HCT116 (cell line): Measurements from ENCODE around the gene PSKH1.

Experiments
- ATF3 ChIP-seq: IDR thresholded peaks from 2 replicates; pipeline ENCODE4 v1.6.1; 2012
- CTCF ChIP-seq, 3 experiments: fragments of 200-600 bp in 1 of 3; sonication (generic) in 1 of 3; IDR thresholded peaks in 2 of 3; conservative IDR thresholded peaks in 1 of 3; 2 replicates each; pipeline ENCODE4 v1.5.1; 2012 to 2017; ENCODE audit warnings: low read depth in 2 of 3, low read length in 2 of 3, antibody characterized with exemption in 1 of 3, borderline replicate concordance in 1 of 3, control low read depth in 1 of 3, mild to moderate bottlenecking in 1 of 3, mixed read lengths in 1 of 3, mixed run types in 1 of 3, moderate library complexity in 1 of 3; ENCODE audit not compliant: insufficient read depth in 1 of 3
- MAX ChIP-seq: IDR thresholded peaks from 2 replicates; pipeline ENCODE4 v1.6.1; 2012
- RAD21 ChIP-seq: IDR thresholded peaks from 2 replicates; pipeline ENCODE4 v1.6.1; 2012; ENCODE audit warnings: low read depth, mild to moderate bottlenecking
- REST ChIP-seq: IDR thresholded peaks from 2 replicates; pipeline ENCODE4 v1.6.1; 2012; ENCODE audit warnings: low read depth
- SP1 ChIP-seq: IDR thresholded peaks from 2 replicates; pipeline ENCODE4 v1.6.1; 2012; ENCODE audit warnings: low read depth
- YY1 ChIP-seq: IDR thresholded peaks from 2 replicates; pipeline ENCODE4 v1.6.1; 2011; ENCODE audit warnings: low read length, low read depth, moderate library complexity, mild to moderate bottlenecking; ENCODE audit not compliant: insufficient replicate concordance; ENCODE audit errors: extremely low read depth

- no peak for TF ChIP-seq RAD21
- no peak for TF ChIP-seq CTCF (IDR thresholded peaks at IDR 0.05 in 2 of 3, conservative IDR thresholded peaks at IDR 0.05 in 1 of 3; ENCODE audit: borderline replicate concordance in 1 of 3, insufficient read depth in 1 of 3, low read depth in 2 of 3, low read length in 2 of 3)
- no peak for TF ChIP-seq MAX
- TF ChIP-seq SP1, result no peak
- no peak for TF ChIP-seq REST
- no peak for TF ChIP-seq ATF3
- TF ChIP-seq YY1, result no peak
Observed at GRCh38 chr16:67888331-67888730, 4.7 kb upstream of the PSKH1 start.
